Esophagus squamous epithelium (tissue), 4 donors: ENCODE results near the gene EPB41L2.

Source experiments
- POLR2A ChIP-seq, 4 donors: fragments of 450-650 bp; IDR thresholded peaks; one replicate each; pipeline ENCODE4 v1.6.1; 2017; ENCODE audit warnings: antibody characterized with exemption in 4 of 4, mild to moderate bottlenecking in 4 of 4, moderate library complexity in 3 of 4
- TF ChIP-seq, protein P1 (sequence below), 6 experiments: fragments of 450-650 bp in 4 of 6; fragments of 200-600 bp in 2 of 6; sonication (generic) in 2 of 6; IDR thresholded peaks; one replicate each; pipeline ENCODE4 v1.5.1; 2016 to 2019; ENCODE audit warnings: antibody characterized with exemption in 6 of 6, mild to moderate bottlenecking in 4 of 6, moderate library complexity in 4 of 6

GRCh38 chr6:130847001-130847910, 215.8 kb downstream of the EPB41L2 start:
- TF ChIP-seq, protein P1, sequence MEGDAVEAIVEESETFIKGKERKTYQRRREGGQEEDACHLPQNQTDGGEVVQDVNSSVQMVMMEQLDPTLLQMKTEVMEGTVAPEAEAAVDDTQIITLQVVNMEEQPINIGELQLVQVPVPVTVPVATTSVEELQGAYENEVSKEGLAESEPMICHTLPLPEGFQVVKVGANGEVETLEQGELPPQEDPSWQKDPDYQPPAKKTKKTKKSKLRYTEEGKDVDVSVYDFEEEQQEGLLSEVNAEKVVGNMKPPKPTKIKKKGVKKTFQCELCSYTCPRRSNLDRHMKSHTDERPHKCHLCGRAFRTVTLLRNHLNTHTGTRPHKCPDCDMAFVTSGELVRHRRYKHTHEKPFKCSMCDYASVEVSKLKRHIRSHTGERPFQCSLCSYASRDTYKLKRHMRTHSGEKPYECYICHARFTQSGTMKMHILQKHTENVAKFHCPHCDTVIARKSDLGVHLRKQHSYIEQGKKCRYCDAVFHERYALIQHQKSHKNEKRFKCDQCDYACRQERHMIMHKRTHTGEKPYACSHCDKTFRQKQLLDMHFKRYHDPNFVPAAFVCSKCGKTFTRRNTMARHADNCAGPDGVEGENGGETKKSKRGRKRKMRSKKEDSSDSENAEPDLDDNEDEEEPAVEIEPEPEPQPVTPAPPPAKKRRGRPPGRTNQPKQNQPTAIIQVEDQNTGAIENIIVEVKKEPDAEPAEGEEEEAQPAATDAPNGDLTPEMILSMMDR (IDR thresholded peaks at IDR 0.05) = no peak
- TF ChIP-seq POLR2A (IDR thresholded peaks at IDR 0.05) = no peak
